ENCODE measurements around the gene P4HA3. TPM values are rescaled to one million over a fixed set of nuclear protein-coding genes. Genes with fewer than 3 reads are reported as not detected.

P4HA3 gene
- total and polyA plus RNA-seq, 9 of the 15 experiments (the other 6 are each of a cell fraction or from before 2014, with no cell fraction given) = 0.01 to 0.03 TPM; not detected in 7

GRCh38 chr11:74280494-74280893 lies 30.9 kb downstream of the P4HA3 start:
- H3K9me3 ChIP-seq (replicated peaks; ENCODE audit: control insufficient read depth, insufficient read depth, low read depth, low read length) = no peaks in the 10 kb centered on the region
- H3K4me2 ChIP-seq (ENCODE audit: insufficient read depth, low read length) = no peak overlapping the region
- BruUV-seq (replicated peaks) = no TSS peak
- H4K20me1 ChIP-seq (replicated peaks; ENCODE audit: control insufficient read depth, insufficient read depth, low read length) = no peaks in the 10 kb centered on the region
- peaks cover 6% of the 10 kb centered on the region in 2 experiments; a peak in 4 of 5 replicates for H3K27me3 ChIP-seq (ENCODE audit: control insufficient read depth in 2 of 2, insufficient read depth in 2 of 2, low read length in 2 of 2)
- ChIA-PET CTCF (ENCODE audit: low intra/inter-chr PET ratio) (no interaction called here), POLR2A (no interaction called here)
- DNase-seq (ENCODE audit: extremely low read depth in 1 of 4, low spot score in 3 of 4) = no peak
- no peaks in the 10 kb centered on the region for H3K9me1 ChIP-seq (ENCODE audit: control insufficient read depth, insufficient read depth, low read length)
- H3K4me1 ChIP-seq (replicated peaks in 1 of 2; ENCODE audit: control insufficient read depth in 2 of 2, insufficient read depth in 2 of 2, low read length in 2 of 2) = no peaks in the 10 kb centered on the region
- in situ Hi-C loops (cut with MboI) (no loop called here), intact Hi-C loops (cut with micrococcal nuclease) (no loop called here)
- no peak overlapping the region for H3K9ac ChIP-seq (ENCODE audit: insufficient read depth in 1 of 2, low read depth in 2 of 2, low read length in 2 of 2)
- no peaks in the 10 kb centered on the region for H3K36me3 ChIP-seq (ENCODE audit: control insufficient read depth, insufficient read depth, low read length)
- ATAC-seq = no peak
- FAIRE-seq = no peak
- TF ChIP-seq CTCF (IDR thresholded peaks at IDR 0.05 in 2 of 3, conservative IDR thresholded peaks at IDR 0.05 in 1 of 3; ENCODE audit: insufficient read depth in 2 of 3, low read depth in 1 of 3, low read length in 3 of 3) = no peak
- TF ChIP-seq ZBTB8A (IDR thresholded peaks at IDR 0.05; ENCODE audit: partially characterized antibody) = no peak
- no peak overlapping the region for H2AFZ ChIP-seq (ENCODE audit: low read depth, low read length)
- no peak overlapping the region for H3K27ac ChIP-seq (ENCODE audit: extremely low read depth, low read depth, low read length)
- no peak overlapping the region for H3K4me3 ChIP-seq
- H3K79me2 ChIP-seq (ENCODE audit: control insufficient read depth, insufficient read depth, low read length) = no peaks in the 10 kb centered on the region

- Histone ChIP-seq H3K4me2 (ENCODE audit: insufficient read depth, low read length) (no peak overlapping the region), H2AFZ (ENCODE audit: low read depth, low read length) (no peak overlapping the region), H4K20me1 (replicated peaks; ENCODE audit: control insufficient read depth, insufficient read depth, low read length) (no peaks in the 10 kb centered on the region), H3K27ac (ENCODE audit: extremely low read depth, low read depth, low read length) (no peak overlapping the region), H3K9me1 (ENCODE audit: control insufficient read depth, insufficient read depth, low read length) (no peaks in the 10 kb centered on the region), H3K36me3 (ENCODE audit: control insufficient read depth, insufficient read depth, low read length) (no peaks in the 10 kb centered on the region), H3K27me3 (ENCODE audit: control insufficient read depth in 2 of 2, insufficient read depth in 2 of 2, low read length in 2 of 2) (peaks cover 6% of the 10 kb centered on the region in 2 experiments; a peak in 4 of 5 replicates), H3K9ac (ENCODE audit: insufficient read depth in 1 of 2, low read depth in 2 of 2, low read length in 2 of 2) (no peak overlapping the region), H3K9me3 (replicated peaks; ENCODE audit: control insufficient read depth, insufficient read depth, low read depth, low read length) (no peaks in the 10 kb centered on the region), H3K79me2 (ENCODE audit: control insufficient read depth, insufficient read depth, low read length) (no peaks in the 10 kb centered on the region), H3K4me1 (replicated peaks in 1 of 2; ENCODE audit: control insufficient read depth in 2 of 2, insufficient read depth in 2 of 2, low read length in 2 of 2) (no peaks in the 10 kb centered on the region), H3K4me3 (no peak overlapping the region)
- 3% methylated on average over 5 of the region's 5 CpGs for WGBS (ENCODE audit: insufficient coverage, low coverage, missing lambda C conversion rate)
- CTCF ChIA-PET (ENCODE audit: low intra/inter-chr PET ratio) = no interaction called here
- in situ Hi-C loops (cut with MboI) = no loop called here
- POLR2A ChIA-PET = interaction anchor here (0.6 kb wide), 1 partner anchor 48 kb away, joined by 4 read pairs; no protein-coding TSS in a partner anchor
- BruUV-seq (replicated peaks) = no TSS peak
- ATAC-seq (no peak), DNase-seq (ENCODE audit: extremely low read depth in 1 of 4, low spot score in 3 of 4) (no peak), FAIRE-seq (no peak)
- intact Hi-C loops (cut with micrococcal nuclease) = no loop called here
- TF ChIP-seq ILK (tag; IDR thresholded peaks at IDR 0.05; ENCODE audit: borderline replicate concordance, low read depth) (no peak), GMEB1 (CRISPR knock-in tag; IDR thresholded peaks at IDR 0.05) (no peak), CBX5 (IDR thresholded peaks at IDR 0.05; ENCODE audit: borderline replicate concordance, low read depth) (no peak), GTF2E2 (tag; IDR thresholded peaks at IDR 0.05) (no peak)
Observed at GRCh38 chr11:74279256-74279655, 32.2 kb downstream of the P4HA3 start.
